T-helper 17 cell (primary cell): ENCODE data around the gene SLC35B2. TPM values are rescaled to one million over a fixed set of nuclear protein-coding genes. Genes with fewer than 3 reads are reported as not detected.

Source experiments
- ATAC-seq: fragments of 150-1000 bp; cut with Tn5 transposase; 2 replicates; pipeline ENCODE4 v1.10.0; 2021; ENCODE audit warnings: mild to moderate bottlenecking, moderate library complexity
- DNase-seq, 3 donors: peaks; one replicate each; pipeline versions ENCODE4 v3.0.0 to v3.0.0-alpha.2; 2020 to 2021
- H3K9me3 ChIP-seq: one replicate; pipeline ENCODE4 v1.7.0; 2013; ENCODE audit warnings: low read length, mild to moderate bottlenecking; ENCODE audit not compliant: control insufficient read depth, poor library complexity, severe bottlenecking
- H3K27ac Mint-ChIP-seq: one replicate; pipeline ENCODE4 v1.8.0; 2022; ENCODE audit warnings: mild to moderate bottlenecking, moderate library complexity, mixed read lengths
- H3K27me3 Mint-ChIP-seq: one replicate; pipeline ENCODE4 v1.8.0; 2022; ENCODE audit warnings: mixed read lengths
- H3K36me3 Mint-ChIP-seq: one replicate; pipeline ENCODE4 v1.8.0; 2022; ENCODE audit warnings: low read depth, mixed read lengths
- H3K4me1 Mint-ChIP-seq: one replicate; pipeline ENCODE4 v1.8.0; 2022; ENCODE audit warnings: mild to moderate bottlenecking, mixed read lengths
- H3K4me3 Mint-ChIP-seq: one replicate; pipeline ENCODE4 v1.8.0; 2022; ENCODE audit warnings: mild to moderate bottlenecking, moderate library complexity, mixed read lengths
- total RNA-seq, 4 donors: library from RNA in 2 of 4; stranded (reverse) in 2 of 4; gene quantifications; one replicate each; pipeline ENCODE4 v1.2.3 and lab custom pipeline; 2022 to 2026

The SLC35B2 gene
- total RNA-seq, 2 donors from 2014 or later = 14.7 to 15.2 TPM

DNA sequence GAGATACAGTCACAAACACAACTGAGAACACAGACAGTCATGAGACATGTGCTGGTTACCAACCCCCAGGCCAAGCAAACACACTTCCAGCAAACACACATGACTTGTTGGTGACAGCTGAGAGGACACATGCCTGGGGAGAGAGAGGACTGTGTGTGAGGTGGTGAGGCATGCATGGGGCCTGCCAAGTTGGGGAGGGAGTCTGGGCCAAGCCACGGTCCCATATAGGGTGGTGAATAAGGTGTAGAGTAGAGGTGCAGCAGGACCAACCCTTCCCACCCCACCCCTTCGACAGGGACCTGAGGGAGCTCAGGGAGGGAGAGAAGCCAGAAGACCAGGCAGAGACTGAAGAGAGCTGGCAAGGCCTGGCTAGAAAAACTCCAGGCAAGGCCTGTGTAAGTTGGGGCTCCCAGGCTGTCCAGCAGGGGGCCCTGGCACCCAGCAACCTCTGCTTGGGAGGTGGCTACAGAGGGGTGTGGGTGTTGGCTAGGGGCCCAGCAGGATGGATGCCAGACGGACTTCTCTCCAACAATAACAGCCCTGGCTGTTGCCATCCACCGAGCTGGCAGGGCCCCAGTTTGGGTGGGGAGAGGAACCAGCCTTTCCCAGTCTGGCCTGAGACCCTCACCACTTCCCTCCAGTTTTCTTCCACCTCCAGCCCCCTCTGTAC lies 35.9 kb downstream of the SLC35B2 start:
- DNase-seq (peak; percentile 55 to 67 (median 62)), ATAC-seq (peak; percentile 69)
- H3K9me3 ChIP-seq = no peaks in the 10 kb centered on the region
- peak overlapping the region; percentile 79 for H3K4me3 Mint-ChIP-seq
- no peaks in the 10 kb centered on the region for H3K36me3 Mint-ChIP-seq
- no peak overlapping the region for H3K27ac Mint-ChIP-seq
- peaks cover 29% of the 10 kb centered on the region for H3K4me1 Mint-ChIP-seq
- peaks cover 5% of the 10 kb centered on the region for H3K27me3 Mint-ChIP-seq

DNA sequence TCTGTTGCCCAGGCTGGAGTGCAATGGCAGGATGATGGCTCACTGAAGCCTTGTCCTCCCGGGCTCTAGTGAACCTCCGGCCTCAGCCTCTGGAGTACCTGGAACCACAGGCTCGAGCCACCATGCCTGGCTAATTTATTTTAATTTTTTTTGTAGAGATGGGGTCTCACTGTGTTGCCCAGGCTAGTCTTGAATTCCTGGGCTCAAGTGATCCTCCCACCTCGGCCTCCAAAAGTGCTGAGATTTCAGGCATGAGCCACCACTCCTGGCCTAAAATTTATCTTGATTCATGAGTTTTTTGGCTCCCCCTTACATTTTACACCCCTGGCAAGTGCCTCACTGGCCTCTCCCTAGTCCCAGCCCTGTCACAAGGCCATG lies 36.4 kb downstream of the SLC35B2 start:
- H3K9me3 ChIP-seq = no peaks in the 10 kb centered on the region
- DNase-seq = no peak
- no peak for ATAC-seq
- no peaks in the 10 kb centered on the region for H3K36me3 Mint-ChIP-seq
- H3K27me3 Mint-ChIP-seq = peaks cover 5% of the 10 kb centered on the region
- H3K27ac Mint-ChIP-seq = no peak overlapping the region
- H3K4me3 Mint-ChIP-seq = peak overlapping the region; percentile 79
- H3K4me1 Mint-ChIP-seq = peaks cover 29% of the 10 kb centered on the region

DNA sequence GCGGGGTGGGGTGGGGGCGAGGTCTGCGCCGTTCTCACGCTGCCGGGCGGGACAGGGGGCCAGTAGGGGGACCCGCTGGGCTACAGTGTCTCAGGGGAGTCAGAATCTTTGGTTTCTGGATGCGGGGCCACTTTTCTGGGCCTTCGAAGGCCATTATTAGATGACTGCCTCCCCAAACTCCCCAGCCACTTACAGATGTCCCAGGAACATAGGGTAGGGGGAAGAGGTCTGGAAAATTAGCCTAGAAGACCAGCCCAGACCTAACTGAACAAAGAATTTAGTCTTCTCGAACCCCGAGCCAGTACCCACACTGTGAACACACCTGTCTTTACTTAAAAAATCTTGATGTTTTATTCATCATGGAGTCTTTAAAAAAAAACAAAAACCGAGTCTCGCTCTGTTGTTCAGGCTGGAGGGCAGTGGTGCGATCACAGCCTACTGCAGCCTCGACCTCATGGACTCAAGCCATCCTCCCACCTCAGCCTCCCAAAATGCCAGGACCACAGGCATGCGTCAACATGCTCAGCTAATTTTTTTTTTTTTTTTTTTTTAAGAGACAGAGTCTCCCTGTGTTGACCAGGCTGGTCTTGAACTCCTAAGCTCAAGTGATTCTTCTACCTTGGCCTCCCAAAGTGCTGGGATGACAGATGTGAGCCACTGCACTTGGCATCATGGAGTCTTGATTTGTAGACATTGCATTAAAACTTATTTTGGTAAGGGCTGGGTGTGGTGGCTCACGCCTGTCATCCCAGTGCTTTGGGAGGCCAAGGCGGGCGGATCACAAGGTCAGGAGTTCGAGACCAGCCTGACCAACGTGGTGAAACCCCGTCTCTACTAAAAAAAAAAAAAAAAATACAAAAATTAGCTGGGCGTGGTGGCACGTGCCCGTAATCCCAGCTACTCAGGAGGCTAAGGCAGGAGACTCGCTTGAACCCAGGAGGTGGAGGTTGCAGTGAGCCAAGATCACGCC lies 37.2 kb downstream of the SLC35B2 start:
- H3K27ac Mint-ChIP-seq = no peak overlapping the region
- peaks cover 5% of the 10 kb centered on the region for H3K27me3 Mint-ChIP-seq
- DNase-seq = no peak
- H3K4me3 Mint-ChIP-seq = no peak overlapping the region
- H3K9me3 ChIP-seq = no peaks in the 10 kb centered on the region
- H3K4me1 Mint-ChIP-seq = peaks cover 29% of the 10 kb centered on the region
- ATAC-seq = no peak
- no peaks in the 10 kb centered on the region for H3K36me3 Mint-ChIP-seq

DNA sequence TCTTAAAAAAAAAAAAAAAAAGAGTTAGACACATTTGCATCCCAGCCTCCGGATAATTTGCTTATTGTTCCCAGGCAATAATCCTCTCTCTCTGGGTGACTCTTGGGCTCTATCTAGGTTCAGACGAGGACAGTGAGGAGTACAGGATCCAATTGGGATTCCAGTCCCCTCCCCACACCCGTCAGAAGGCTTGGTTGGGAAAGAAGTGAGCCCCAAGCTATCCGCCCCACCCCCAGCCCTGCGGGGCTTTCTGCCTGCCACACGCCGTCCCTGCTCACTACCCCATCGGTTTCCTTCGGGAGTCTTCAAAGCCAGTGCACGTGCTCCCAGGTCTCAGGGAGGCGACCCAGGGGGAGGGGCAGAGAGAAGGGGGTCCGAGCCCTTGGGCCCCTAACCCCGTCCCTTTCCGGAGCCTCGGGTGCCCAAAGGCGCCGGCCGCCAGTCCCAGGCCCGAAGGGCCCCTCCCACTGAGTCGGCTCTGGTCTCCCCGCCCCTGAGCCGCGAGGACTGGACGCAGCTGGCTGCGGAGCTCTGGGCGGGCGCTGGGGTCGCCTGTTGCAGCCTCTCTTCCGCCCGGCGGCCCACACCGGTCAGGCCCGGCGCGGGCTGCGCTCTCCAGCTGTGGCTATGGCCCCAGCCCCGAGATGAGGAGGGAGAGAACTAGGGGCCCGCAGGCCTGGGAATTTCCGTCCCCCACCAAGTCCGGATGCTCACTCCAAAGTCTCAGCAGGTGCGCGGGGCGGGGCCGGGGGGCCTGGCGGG lies 38.1 kb downstream of the SLC35B2 start:
- ATAC-seq (no peak), DNase-seq (peak in 1 of 3 donors; percentile 20)
- no peaks in the 10 kb centered on the region for H3K9me3 ChIP-seq
- H3K27ac Mint-ChIP-seq = no peak overlapping the region
- peaks cover 13% of the 10 kb centered on the region for H3K27me3 Mint-ChIP-seq
- peak overlapping the region; percentile 64 for H3K4me3 Mint-ChIP-seq
- peaks cover 1% of the 10 kb centered on the region for H3K36me3 Mint-ChIP-seq
- H3K4me1 Mint-ChIP-seq = peaks cover 22% of the 10 kb centered on the region

DNA sequence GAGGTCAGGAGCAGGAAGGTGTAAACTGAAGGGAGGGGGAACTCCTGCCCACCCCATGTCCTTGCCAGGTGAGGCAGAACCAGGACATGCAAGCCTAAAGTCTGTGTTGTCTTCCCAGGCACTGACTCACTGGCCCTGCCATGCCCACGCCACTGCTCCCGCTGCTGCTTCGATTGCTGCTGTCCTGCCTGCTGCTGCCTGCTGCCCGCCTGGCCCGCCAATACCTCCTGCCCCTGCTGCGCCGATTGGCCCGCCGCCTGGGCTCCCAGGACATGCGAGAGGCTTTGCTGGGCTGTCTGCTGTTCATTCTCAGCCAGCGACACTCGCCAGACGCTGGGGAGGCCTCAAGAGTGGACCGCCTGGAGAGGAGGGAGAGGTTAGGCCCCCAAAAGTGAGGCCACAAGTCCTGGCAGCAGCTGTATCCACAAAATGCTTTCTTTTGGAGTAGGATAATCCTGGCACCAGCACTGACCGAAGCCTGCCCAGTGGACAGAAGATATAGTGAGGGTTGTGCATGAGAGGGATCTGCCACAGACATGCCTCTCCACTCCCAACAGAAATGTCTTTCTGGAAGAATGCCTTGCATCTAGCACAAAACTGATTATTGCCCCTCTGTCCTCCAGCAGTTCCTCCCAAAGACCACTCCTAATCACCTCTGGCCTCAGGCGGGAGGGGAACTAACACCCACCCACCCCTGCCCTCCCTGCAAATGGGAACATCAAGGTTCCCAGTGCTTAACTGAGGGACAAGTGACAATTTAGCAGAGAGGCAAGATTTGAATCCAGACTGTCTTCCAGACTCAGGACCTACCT lies 39.8 kb downstream of the SLC35B2 start:
- Mint-ChIP-seq H3K27ac (no peak overlapping the region), H3K4me3 (no peak overlapping the region), H3K27me3 (peaks cover 17% of the 10 kb centered on the region), H3K36me3 (peaks cover 4% of the 10 kb centered on the region), H3K4me1 (peaks cover 15% of the 10 kb centered on the region)
- no peak for DNase-seq
- ATAC-seq = no peak
- H3K9me3 ChIP-seq = no peaks in the 10 kb centered on the region

DNA sequence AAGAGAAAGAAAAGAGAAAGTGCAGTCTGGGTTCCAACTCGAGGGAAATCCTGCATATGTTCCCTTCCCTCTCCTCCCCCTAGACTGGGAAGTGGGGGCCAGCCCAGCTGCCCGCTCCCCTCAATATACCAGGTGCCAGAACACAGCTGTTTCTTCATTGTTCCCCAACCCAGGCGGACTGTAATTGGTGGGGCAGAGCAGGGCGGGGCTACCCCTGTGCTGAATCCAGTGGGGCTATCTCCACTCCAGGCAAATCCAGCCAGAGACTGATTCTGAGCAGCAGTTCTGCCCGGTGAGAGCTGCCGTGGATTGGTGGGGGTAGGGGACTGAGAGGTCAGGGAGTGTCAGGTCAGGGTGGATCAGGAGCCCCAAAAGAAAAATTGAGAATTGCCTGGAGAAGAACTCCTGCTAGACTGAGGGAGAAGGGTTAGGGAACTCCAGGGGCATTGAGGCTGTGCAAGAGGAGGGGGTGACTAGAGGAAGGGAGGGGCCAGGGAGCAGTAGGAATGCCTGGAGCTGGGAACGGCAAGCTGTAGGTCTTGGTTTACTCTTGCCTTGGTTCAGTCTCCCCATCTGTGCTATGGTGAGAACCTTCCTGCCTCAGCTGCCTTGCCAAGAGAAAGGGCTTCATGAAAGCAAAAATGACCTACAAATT lies 40.5 kb downstream of the SLC35B2 start, which contains the start of gene MYMX:
TSS of gene MYMX (plus strand) at position 250 of the 655 bp plus-strand sequence. CDS start 546 bp downstream, outside the sequence.
- Mint-ChIP-seq H3K27ac (no peak within 1 kb of the TSS), H3K27me3 (peaks cover 17% of the 10 kb centered on the region), H3K4me3 (no peak within 1 kb of the TSS), H3K4me1 (peaks cover 14% of the 10 kb centered on the region), H3K36me3 (peaks cover 4% of the 10 kb centered on the region)
- ATAC-seq (no peak), DNase-seq (no peak)
- H3K9me3 ChIP-seq = no peaks in the 10 kb centered on the region

DNA sequence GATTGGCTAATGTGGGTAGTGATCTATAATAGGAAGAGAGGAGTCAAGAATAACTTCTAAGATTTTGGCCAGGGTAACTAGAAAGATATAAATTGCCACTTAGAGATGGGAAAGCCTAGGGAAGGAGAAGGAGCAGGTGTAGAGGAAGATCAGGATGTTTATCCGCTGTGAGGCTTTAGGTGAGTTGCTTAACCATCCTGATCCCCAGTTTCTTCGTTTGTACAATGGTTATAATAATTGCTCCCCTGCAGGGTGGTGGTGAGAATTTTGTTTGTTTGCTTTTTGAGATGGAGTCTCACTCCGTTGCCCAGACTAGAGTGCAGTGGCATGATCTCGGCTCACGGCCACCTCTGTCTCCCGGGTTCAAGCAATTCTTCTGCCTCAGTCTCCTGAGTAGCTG lies 43.0 kb downstream of the SLC35B2 start:
- H3K4me1 Mint-ChIP-seq = peaks cover 5% of the 10 kb centered on the region
- H3K9me3 ChIP-seq = no peaks in the 10 kb centered on the region
- H3K36me3 Mint-ChIP-seq = peaks cover 4% of the 10 kb centered on the region
- H3K4me3 Mint-ChIP-seq = no peak overlapping the region
- DNase-seq (no peak), ATAC-seq (no peak)
- peaks cover 22% of the 10 kb centered on the region for H3K27me3 Mint-ChIP-seq
- no peak overlapping the region for H3K27ac Mint-ChIP-seq

DNA sequence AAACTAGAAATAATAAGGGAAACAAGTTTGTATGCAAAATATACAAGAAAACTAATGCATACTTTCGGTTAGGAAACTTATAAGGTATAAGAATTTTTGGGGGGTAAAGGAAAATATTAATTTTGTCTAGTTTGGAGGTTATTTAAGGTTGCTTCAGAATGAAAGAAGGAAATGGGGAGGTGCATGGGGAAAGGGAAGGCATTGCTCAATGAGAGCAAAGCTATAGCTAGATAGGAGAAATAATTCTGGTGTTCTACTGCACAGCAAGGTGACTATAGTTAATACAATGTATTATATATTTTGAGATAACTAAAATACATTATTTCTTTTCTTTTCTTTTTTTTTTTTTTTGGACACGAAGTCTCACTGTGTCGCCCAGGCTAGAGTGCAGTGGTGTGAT lies 46.0 kb downstream of the SLC35B2 start:
- Mint-ChIP-seq H3K27ac (no peak overlapping the region), H3K27me3 (peaks cover 37% of the 10 kb centered on the region), H3K4me1 (peaks cover 3% of the 10 kb centered on the region), H3K36me3 (peaks cover 7% of the 10 kb centered on the region), H3K4me3 (no peak overlapping the region)
- no peak for DNase-seq
- ATAC-seq = no peak
- no peaks in the 10 kb centered on the region for H3K9me3 ChIP-seq

DNA sequence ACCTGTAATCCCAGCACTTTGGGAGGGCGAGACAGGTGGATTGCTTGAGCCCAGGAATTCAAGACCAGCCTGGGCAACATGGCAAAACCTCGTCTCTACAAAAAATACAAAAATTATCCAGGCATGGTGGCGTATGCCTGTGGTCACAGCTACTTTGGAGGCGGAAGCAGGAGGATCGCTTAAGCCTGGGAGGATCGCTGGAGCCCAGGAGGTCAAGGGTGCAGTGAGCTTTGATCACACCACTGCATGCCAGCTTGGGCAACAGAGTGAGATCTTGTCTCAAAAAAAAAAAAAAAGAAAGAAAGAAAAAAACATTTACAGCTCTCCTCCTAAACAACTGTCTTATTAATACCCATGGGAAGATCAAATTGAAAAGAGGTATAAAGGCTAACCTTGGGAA lies 49.4 kb downstream of the SLC35B2 start:
- no peaks in the 10 kb centered on the region for H3K9me3 ChIP-seq
- H3K4me3 Mint-ChIP-seq = no peak overlapping the region
- peaks cover 2% of the 10 kb centered on the region for H3K36me3 Mint-ChIP-seq
- ATAC-seq (no peak), DNase-seq (no peak)
- no peaks in the 10 kb centered on the region for H3K4me1 Mint-ChIP-seq
- H3K27me3 Mint-ChIP-seq = peaks cover 30% of the 10 kb centered on the region
- no peak overlapping the region for H3K27ac Mint-ChIP-seq

Other genes with a start within 250 kb of the SLC35B2 start
- 10 to 100 TPM; 13.2 to 13.7 TPM for gene MRPL14, start 130.1 kb downstream of the SLC35B2 start, total RNA-seq
- gene TMEM63B, start 130.0 kb downstream of the SLC35B2 start, total RNA-seq = 10 to 100 TPM; 25.6 to 27.1 TPM
- 1 to 10 TPM in 1 of 2 donors, under 1 TPM in 1; 0.26 to 1.0 TPM for gene CAPN11, start 98.7 kb downstream of the SLC35B2 start, total RNA-seq
- gene MYMX, start 40.6 kb downstream of the SLC35B2 start, total RNA-seq = not detected
- gene SLC29A1, start 33.9 kb downstream of the SLC35B2 start, total RNA-seq = 1 to 10 TPM; 1.4 to 3.4 TPM
- 100 to 1,000 TPM; 454 to 478 TPM for gene HSP90AB1, start 10.4 kb downstream of the SLC35B2 start, total RNA-seq
- gene NFKBIE, start 8.0 kb upstream of the SLC35B2 start, total RNA-seq = 10 to 100 TPM; 59.2 to 62.8 TPM
- not detected for gene TMEM151B, start 12.9 kb upstream of the SLC35B2 start, total RNA-seq
- 10 to 100 TPM; 13.1 to 14.8 TPM for gene AARS2, start 55.8 kb upstream of the SLC35B2 start, total RNA-seq
- not detected for gene SPATS1, start 85.1 kb upstream of the SLC35B2 start, total RNA-seq
- 10 to 100 TPM; 17.8 to 24.7 TPM for gene CDC5L, start 130.2 kb upstream of the SLC35B2 start, total RNA-seq